Epithelial cell of alveolus of lung (primary cell): ENCODE measurements around the gene PROK2. TPM values are rescaled to one million over a fixed set of nuclear protein-coding genes. Genes with fewer than 3 reads are reported as not detected.

ENCODE experiments used
- total RNA-seq: library from RNA; depleted of rRNA; stranded (reverse); fragments of >200 nt; gene quantifications from 2 replicates; pipeline ENCODE4 v1.2.1, GENCODE V29; 2015

The PROK2 gene, protein sequence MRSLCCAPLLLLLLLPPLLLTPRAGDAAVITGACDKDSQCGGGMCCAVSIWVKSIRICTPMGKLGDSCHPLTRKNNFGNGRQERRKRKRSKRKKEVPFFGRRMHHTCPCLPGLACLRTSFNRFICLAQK
- not detected in 2 replicates for total RNA-seq

DNA sequence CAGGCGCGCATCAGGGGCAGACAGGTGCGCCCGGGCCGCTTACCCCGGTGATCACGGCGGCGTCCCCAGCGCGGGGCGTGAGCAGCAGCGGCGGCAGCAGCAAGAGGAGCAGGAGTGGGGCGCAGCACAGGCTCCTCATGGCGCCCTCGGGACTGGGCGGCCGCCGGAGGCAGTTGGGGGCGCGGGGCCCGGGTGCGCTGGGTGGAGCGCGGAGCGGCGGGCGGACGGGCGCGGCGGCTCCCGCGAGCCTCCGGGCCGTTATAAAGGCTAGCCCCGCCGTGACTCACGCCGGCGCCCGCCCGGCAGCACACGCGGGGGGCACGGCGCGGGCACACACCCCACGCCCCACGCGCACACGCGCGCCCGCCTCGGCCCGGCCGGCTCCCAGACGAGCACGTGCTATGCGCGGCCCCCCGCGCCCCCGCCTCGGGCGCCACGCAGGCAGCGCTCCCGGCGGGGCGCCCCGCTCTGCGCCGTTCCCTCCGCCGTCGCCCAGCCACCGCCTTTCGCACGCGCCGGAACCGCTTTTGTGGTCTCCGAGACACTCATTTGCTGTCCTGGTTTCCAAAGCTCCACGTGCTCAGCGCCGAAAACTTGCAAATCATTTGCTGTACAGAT lies at the start of gene PROK2:
Gene PROK2 (minus strand): TSS at position 235 of the 618 bp plus-strand sequence. CDS start 96 bp downstream, at position 139.

DNA sequence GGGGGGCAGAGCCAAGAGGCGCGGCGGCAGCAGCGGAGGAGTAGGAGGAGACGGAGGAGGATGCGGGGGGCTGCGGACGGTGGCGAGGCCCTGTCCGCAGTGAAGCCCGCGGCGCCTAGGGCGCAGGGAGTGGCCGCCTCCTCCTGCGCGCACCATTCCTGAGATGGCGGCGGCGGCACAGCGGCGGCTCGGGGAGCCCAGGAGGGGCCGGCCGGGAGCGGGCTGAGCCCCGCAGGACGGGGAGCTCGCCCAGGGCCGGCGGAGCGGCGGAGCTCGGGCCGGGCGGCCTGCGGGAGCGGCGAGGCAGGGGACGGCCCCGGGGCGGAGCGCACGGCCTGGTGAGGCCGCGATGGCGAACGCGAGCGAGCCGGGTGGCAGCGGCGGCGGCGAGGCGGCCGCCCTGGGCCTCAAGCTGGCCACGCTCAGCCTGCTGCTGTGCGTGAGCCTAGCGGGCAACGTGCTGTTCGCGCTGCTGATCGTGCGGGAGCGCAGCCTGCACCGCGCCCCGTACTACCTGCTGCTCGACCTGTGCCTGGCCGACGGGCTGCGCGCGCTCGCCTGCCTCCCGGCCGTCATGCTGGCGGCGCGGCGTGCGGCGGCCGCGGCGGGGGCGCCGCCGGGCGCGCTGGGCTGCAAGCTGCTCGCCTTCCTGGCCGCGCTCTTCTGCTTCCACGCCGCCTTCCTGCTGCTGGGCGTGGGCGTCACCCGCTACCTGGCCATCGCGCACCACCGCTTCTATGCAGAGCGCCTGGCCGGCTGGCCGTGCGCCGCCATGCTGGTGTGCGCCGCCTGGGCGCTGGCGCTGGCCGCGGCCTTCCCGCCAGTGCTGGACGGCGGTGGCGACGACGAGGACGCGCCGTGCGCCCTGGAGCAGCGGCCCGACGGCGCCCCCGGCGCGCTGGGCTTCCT lies 31.0 kb downstream of the PROK2 start, which contains the start of gene GPR27:
Gene GPR27 (plus strand): TSS at position 155 of the 909 bp plus-strand sequence. CDS start 195 bp downstream, at position 350.

DNA sequence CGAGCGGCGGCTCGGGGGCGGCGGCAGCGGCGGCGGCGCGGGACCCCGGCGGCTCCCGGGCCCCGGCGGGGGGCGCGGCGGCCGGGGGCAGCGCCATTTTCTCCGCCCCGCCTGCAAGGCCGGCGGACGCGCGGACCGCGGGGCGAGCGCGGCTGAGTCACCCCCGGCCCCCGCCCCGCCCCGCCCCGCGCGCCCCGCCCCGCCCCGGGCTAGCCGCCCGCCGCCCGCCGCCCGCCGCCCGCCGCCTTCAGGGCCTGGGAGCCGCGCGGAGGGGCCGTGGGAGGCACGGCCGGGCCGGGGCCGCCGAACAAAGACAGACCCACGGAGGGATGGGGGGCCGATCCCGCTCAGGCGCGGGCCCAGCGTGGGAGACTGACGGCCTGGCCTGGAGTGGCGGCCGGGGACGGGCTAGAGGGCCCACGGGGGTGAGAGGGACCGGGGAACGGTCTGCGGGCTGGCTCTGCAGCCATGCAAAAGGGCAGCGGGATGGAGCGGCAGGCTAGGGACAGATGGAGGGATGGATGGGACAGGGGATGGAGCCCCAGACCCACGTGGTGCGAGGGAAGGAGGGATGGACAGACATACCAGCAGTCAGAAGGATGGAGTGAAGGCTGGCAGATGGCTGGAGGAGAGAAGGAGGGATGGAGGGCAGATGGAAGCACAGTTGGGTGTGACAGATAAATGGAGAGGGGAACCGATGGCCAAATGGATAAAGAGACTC lies 59.5 kb downstream of the PROK2 start, which contains the start of gene EIF4E3:
Gene EIF4E3 (minus strand): TSS at position 132 of the 721 bp plus-strand sequence. CDS start 35 bp downstream, at position 97.

Other genes with a start within 250 kb of the PROK2 start
- 35.6 and 57.7 TPM in 2 replicates for gene FOXP1, start 201.4 kb downstream of the PROK2 start, total RNA-seq
- 2.7 and 4.0 TPM in 2 replicates for gene EIF4E3, start 59.7 kb downstream of the PROK2 start, total RNA-seq
- not detected in 2 replicates for gene GPR27, start 31.3 kb downstream of the PROK2 start, total RNA-seq